HG03159 (cell line): ENCODE data around the gene TMEM147.

Source experiments
- ATAC-seq: cut with Tn5 transposase; IDR thresholded peaks from one replicate; pipeline ENCODE4 v1.9.1; 2021; ENCODE audit warnings: mild to moderate bottlenecking, moderate library complexity; ENCODE audit not compliant: unreplicated experiment

Gene TMEM147

DNA sequence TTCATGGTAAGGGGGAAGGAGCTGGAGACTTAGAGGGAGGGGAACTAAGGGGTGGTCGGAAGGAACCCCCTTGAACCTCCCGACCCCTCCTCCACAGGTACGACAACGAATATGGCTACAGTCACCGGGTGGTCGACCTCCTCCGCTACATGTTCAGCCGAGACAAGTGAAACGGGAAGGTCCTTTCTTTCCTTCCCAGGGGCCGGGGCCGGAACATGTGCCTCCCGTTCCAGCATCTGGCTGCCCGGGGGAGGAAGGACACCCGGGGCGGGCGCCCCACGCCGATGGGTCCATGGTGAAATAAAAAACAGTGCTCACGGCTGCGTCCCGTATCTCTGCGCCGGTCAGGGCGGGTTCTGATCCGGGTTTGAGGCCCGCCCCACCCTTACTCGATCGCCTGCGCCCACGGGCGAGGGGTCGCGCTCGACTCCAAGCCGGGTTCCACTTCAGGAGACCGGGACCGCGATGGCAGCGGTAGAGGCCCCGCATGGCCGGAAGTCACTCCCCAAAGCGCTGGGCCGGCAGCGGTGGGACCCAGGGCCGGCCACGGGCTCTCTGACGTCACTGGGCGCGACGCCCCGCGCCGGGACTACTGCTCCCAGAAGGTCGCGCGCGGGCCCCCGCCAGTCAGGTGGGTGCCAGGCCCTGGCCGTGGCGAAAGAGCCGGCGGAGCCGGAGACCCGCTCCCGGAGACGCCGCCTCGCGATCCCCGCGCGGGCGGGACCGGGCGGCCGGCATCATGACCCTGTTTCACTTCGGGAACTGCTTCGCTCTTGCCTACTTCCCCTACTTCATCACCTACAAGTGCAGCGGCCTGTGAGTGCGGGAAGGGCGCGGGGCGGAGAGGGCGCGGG is at the start of gene TMEM147:
Gene TMEM147, plus strand, starts transcription at position 626 of the 854 bp plus-strand sequence. Its CDS starts 114 bp downstream, at position 740.
- ATAC-seq = peak; percentile 81

- ATAC-seq = no peak
These were observed 48.0 kb upstream of the TMEM147 start for GRCh38 chr19:35497406-35497805.

DNA sequence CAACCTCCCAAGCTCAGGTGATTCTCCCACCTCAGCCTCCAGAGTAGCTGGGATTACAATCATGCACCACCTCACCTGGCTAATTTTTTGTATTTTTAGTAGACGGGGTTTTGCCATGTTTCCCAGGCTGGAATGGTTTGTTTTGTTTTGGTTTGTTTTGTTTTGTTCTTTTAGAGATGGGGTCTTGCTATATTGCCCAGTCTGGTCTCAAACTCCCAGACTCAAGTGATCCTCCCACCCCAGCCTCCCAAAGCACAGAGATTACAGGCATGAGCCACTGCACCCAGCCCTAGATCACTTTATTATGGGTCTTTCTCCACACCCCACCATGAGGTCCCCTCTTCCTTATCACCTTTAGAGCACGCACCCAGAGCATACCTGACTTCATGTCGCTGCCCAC is 47.2 kb upstream of the TMEM147 start:
- ATAC-seq = no peak

DNA sequence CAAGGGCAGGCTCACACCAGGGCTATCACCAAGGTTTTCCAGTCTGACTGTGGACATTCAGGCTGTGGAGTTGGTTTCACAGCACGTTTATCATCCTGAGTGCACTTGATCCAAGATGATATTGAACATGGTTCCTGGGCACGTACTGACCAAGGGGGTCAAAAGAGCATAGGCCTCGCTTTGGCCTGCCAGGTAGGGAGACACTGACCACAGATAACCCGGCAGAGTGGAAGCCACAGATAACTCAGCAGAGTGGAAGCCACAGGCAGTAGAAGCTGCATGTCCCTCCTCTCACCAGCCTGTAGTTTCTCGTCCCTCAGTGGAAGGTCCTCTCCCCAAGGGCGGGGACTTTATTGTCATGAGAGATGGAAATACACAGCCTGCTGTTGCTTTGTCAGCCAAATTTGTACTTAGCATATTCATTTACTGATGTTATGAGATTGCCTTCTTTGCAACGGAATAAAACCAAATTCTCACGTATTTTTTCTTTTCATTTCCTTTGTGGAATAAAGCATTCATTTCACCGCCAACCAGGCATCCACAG is 46.4 kb upstream of the TMEM147 start:
- no peak for ATAC-seq

- no peak for ATAC-seq
These were observed 44.8 kb upstream of the TMEM147 start for GRCh38 chr19:35500611-35501010.

GRCh38 chr19:35501684-35502083 is 43.7 kb upstream of the TMEM147 start:
- ATAC-seq = no peak

GRCh38 chr19:35502751-35503150 is 42.7 kb upstream of the TMEM147 start:
- ATAC-seq = no peak

- ATAC-seq = no peak
These were observed 39.4 kb upstream of the TMEM147 start for GRCh38 chr19:35506011-35506410.

DNA sequence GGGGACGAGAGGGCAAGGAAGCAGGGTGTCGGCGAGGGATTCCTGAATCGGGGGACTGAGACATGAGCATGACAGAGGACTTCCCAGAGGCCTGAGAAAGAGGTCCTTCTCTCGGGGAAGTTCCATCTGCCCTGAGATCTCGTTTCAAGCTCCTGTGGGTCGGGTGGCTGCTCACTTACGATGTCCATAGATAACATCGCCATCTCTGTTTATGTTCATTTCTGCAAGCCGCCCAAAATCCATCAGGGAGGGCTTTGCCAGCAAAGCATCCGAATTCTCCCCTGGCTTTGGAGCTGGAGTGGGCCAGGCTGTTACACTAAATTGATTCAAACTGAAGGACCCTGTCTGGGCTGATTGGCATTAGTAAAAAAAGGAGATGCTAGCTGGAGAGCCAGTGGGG is 37.9 kb upstream of the TMEM147 start:
- no peak for ATAC-seq

DNA sequence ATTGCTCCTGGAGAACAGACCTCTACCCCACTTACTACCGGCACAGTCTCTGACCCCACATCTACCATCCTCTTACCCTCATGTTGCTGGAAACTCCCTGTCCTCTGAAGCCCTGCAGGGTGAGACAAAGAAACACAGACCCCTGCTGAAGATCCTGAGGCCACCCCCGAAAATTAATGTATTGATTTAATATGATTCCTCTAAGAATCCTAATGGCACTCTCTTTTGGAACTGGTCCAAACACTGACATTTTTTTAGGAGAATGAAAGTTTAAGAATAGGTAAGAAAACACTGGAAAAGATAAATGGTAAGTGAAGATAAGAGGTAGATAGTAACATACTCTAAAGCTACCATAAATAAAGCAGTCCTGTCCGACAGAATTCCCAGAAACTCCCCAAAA is 37.3 kb upstream of the TMEM147 start:
- ATAC-seq = no peak

- no peak for ATAC-seq
These were observed 36.3 kb upstream of the TMEM147 start for GRCh38 chr19:35509018-35509652.

DNA sequence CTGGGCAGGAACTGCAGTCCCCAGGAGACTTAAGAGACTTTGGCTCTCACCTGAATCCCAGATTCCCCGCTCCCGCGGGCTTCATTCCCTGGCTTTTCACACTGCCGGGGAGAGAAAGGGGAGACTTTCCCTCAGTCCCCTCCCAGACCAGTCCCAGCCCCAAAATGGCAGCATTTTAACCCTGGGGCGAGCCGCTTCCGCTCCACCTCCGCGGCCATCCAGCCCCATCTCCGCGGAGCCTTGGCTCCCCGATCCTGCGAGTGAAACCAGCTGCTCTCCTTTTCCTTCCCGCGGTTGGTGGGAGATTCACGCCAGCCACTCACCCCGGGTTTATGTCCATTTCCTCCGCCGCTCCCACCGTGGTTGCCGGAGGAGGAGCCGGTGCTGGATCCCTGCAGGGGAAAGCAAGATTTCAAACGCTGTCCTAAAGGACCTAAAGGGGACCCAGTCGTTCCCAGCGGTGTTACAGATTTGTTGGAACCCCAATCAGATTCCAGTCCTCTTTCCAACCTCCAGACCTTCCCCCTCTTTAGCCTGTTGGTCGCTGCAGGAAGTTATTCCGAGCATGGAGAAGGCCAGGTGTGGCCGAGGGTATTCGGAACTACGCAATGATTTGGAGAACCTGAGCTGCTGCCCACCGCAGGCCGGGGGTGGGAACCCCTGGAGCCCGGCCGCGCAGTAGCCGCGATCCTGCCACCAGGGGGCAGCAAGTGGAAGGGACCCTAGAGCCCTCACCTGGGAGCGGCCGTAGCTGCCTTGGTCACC is 35.4 kb upstream of the TMEM147 start:
- ATAC-seq = no peak

DNA sequence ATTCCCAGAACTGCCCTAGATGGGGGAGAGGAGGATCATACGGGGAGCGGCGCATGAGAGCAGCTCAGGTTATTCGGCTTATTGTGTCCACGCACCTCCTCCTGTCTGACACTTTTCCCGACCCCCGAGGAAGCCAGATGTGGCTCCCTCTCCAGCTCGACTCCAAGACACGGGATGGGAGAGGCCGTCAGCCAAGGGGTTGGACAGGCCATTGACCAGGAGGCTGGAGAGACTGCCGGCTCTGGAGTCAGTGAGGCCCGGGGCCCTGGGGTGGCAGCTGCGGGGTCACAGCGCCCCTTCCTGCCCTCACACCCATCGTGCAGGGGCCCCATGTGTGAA is 34.8 kb upstream of the TMEM147 start:
- no peak for ATAC-seq

DNA sequence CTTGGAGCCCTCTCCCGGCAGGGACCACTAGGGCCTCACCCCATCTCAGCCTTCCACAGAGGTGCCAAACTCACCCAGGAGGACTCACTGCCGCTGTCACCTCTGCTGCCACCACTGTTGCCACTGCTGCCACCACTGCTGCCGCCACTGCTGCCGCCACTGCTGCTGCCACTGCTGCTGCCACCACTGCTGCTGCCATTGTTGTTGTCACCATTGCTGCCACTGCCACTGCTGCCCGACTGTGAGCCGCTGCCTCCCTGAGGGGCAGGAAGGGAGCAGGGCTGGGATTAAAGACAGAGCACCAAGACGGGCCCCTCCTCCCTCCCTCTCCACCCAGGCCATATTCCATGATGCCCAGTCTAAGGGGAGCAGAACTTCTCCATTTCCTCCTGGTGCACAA is 34.1 kb upstream of the TMEM147 start:
- no peak for ATAC-seq

GRCh38 chr19:35512831-35513627 is 32.4 kb upstream of the TMEM147 start:
- ATAC-seq = no peak

- ATAC-seq = no peak
These were observed 31.7 kb upstream of the TMEM147 start, which contains the start of gene DMKN for GRCh38 chr19:35513628-35514281. Gene DMKN, minus strand, starts transcription at chr19:35513649. Its CDS starts 174 bp downstream, at chr19:35513475.

GRCh38 chr19:35514282-35514809 is 31.1 kb upstream of the TMEM147 start:
- ATAC-seq = no peak

DNA sequence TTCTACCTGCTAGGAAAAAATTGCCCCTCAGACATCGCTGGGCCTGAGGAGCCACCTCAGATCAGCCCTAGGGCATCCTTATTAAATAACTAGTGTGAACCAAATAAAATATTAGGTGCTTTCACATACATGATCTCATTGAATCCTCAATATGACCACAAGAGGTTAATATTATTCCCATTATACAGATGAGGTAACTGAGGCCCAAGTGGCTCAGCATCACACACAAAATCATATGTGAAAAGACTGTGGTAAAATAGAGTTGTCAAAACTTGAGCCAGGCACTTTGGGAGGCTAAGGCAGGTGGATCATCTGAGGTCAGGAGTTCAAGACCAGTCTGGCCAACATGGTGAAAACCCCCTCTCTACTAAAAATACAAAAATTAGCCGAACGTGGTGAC is 29.1 kb upstream of the TMEM147 start:
- no peak for ATAC-seq

- ATAC-seq = no peak
These were observed 28.1 kb upstream of the TMEM147 start for GRCh38 chr19:35517342-35517741.

DNA sequence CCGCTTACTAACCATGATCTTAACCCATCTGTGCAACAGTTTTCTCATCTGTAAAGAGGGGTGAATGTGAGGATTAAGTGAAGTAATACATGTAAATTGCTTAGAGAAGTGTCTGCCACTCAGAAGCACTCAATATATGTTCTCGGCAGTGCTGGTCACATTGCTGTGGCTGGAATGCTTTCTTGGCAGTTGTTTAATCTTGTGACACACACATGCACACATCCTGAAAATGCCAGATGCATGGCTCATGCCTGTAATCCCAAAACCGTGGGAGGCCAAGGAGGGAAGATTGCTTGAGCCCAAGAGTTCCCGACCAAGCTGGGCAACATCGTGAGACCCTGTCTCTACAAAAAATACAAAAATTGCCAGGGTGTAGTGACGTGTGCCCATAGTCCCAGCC is 27.1 kb upstream of the TMEM147 start:
- ATAC-seq = no peak
